Mammary epithelial cell (primary cell): ENCODE results near the gene NMNAT3.

Experiments
- EZH2 ChIP-seq: IDR thresholded peaks from 2 replicates; pipeline ENCODE4 v1.6.1; 2012; ENCODE audit warnings: low read length, inconsistent platforms, borderline replicate concordance
- TF ChIP-seq, protein P1 (sequence below), 2 donors: IDR thresholded peaks in 1 of 2; conservative IDR thresholded peaks in 1 of 2; 2 replicates each; pipeline ENCODE4 v1.5.1; 2011 to 2012; ENCODE audit warnings: inconsistent platforms in 2 of 2, low read length in 2 of 2, mild to moderate bottlenecking in 2 of 2, control low read depth in 1 of 2, low read depth in 1 of 2; ENCODE audit not compliant: insufficient read depth in 1 of 2; ENCODE audit errors: extremely low read depth in 1 of 2

DNA sequence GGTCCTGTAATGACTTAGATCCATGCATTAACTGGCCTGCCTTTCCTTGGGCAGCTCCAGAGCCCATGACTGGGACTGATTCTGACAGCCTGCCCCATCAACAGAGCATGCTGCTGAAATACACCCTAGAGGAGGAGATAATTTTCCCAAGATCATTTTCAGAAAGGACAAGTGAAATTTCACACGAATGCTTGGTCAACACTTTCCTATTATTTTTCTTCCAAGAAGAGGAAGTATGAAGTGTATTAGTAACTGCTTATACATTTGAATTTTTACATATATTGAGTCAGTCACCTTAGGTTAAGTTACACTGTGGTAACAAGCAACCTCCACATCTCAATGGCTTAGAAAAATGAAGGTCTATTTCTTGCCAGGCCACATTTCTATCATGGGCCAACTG, 9.7 kb upstream of the NMNAT3 start:
- TF ChIP-seq, protein P1, sequence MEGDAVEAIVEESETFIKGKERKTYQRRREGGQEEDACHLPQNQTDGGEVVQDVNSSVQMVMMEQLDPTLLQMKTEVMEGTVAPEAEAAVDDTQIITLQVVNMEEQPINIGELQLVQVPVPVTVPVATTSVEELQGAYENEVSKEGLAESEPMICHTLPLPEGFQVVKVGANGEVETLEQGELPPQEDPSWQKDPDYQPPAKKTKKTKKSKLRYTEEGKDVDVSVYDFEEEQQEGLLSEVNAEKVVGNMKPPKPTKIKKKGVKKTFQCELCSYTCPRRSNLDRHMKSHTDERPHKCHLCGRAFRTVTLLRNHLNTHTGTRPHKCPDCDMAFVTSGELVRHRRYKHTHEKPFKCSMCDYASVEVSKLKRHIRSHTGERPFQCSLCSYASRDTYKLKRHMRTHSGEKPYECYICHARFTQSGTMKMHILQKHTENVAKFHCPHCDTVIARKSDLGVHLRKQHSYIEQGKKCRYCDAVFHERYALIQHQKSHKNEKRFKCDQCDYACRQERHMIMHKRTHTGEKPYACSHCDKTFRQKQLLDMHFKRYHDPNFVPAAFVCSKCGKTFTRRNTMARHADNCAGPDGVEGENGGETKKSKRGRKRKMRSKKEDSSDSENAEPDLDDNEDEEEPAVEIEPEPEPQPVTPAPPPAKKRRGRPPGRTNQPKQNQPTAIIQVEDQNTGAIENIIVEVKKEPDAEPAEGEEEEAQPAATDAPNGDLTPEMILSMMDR (conservative IDR thresholded peaks at IDR 0.05 in 1 of 2, IDR thresholded peaks at IDR 0.05 in 1 of 2; ENCODE audit: extremely low read depth in 1 of 2, insufficient read depth in 1 of 2, low read depth in 1 of 2, low read length in 2 of 2) = no peak
- no peak for TF ChIP-seq EZH2
